ENCODE results near the gene POLR3E. TPM values are rescaled to one million over a fixed set of nuclear protein-coding genes. Genes with fewer than 3 reads are reported as not detected.

Gene POLR3E
- total RNA-seq, 1 experiment from 2014 or later = 70.9 TPM

GRCh38 chr16:22357635-22357971 is 60.4 kb downstream of the POLR3E start:
- Histone ChIP-seq H3K27ac (no peak overlapping the region), H3K4me1 (replicated peaks; ENCODE audit: insufficient read depth) (peaks cover 12% of the 10 kb centered on the region), H4K20me1 (ENCODE audit: insufficient read depth) (no peaks in the 10 kb centered on the region), H3F3A (ENCODE audit: insufficient read depth, low read depth) (peaks cover 24% of the 10 kb centered on the region; the same call in 1 of the 2 replicates), H3K4me3 (no peak overlapping the region), H3K4me2 (no peak overlapping the region), H3K9me3 (ENCODE audit: insufficient read depth, low read depth) (no peaks in the 10 kb centered on the region), H2AFZ (no peak overlapping the region), H3K27me3 (ENCODE audit: insufficient read depth, low read depth) (no peaks in the 10 kb centered on the region), H3K9me2 (ENCODE audit: insufficient read depth) (no peaks in the 10 kb centered on the region), H3K36me3 (ENCODE audit: low read depth) (peaks cover 9% of the 10 kb centered on the region; the same call in 1 of the 2 replicates), H3K79me2 (ENCODE audit: low read depth) (peaks cover 62% of the 10 kb centered on the region)
- TF ChIP-seq CTCF (conservative IDR thresholded peaks at IDR 0.05) (no peak), EZH2 (IDR thresholded peaks at IDR 0.05; ENCODE audit: low read depth) (no peak)
- intact Hi-C loops (cut with micrococcal nuclease; ENCODE audit: unreplicated experiment) = no loop called here
- BruUV-seq (replicated peaks) = no TSS peak
- ChIA-PET POLR2A (ENCODE audit: unreplicated experiment) (interaction anchor here (0.6 kb wide), 1 partner anchor 42 kb away, joined by 9 read pairs; no protein-coding TSS in a partner anchor), CTCF (no interaction called here)
- no peak for DNase-seq

GRCh38 chr16:22358000-22358399 is 60.8 kb downstream of the POLR3E start:
- Histone ChIP-seq H3K4me1 (replicated peaks; ENCODE audit: insufficient read depth) (peaks cover 12% of the 10 kb centered on the region), H3K9me2 (ENCODE audit: insufficient read depth) (no peaks in the 10 kb centered on the region), H3F3A (ENCODE audit: insufficient read depth, low read depth) (peaks cover 24% of the 10 kb centered on the region; the same call in 1 of the 2 replicates), H3K4me3 (no peak overlapping the region), H3K79me2 (ENCODE audit: low read depth) (peaks cover 58% of the 10 kb centered on the region), H2AFZ (no peak overlapping the region), H3K27me3 (ENCODE audit: insufficient read depth, low read depth) (no peaks in the 10 kb centered on the region), H3K36me3 (ENCODE audit: low read depth) (peaks cover 8% of the 10 kb centered on the region; the same call in 1 of the 2 replicates), H3K9me3 (ENCODE audit: insufficient read depth, low read depth) (no peaks in the 10 kb centered on the region), H3K4me2 (no peak overlapping the region), H4K20me1 (ENCODE audit: insufficient read depth) (no peaks in the 10 kb centered on the region), H3K27ac (no peak overlapping the region)
- CTCF ChIA-PET = no interaction called here
- TF ChIP-seq CTCF (conservative IDR thresholded peaks at IDR 0.05) (no peak), EZH2 (IDR thresholded peaks at IDR 0.05; ENCODE audit: low read depth) (no peak)
- intact Hi-C loops (cut with micrococcal nuclease; ENCODE audit: unreplicated experiment) = no loop called here
- no peak for DNase-seq
- BruUV-seq (replicated peaks) = no TSS peak
- POLR2A ChIA-PET (ENCODE audit: unreplicated experiment) = interaction anchor here (0.6 kb wide), 1 partner anchor 1164 kb away, joined by 3 read pairs; no protein-coding TSS in a partner anchor

- Histone ChIP-seq H2AFZ (no peak overlapping the region), H3K9me3 (ENCODE audit: insufficient read depth, low read depth) (no peaks in the 10 kb centered on the region), H3K4me2 (no peak overlapping the region), H3K27ac (no peak overlapping the region), H4K20me1 (ENCODE audit: insufficient read depth) (no peaks in the 10 kb centered on the region), H3K4me1 (replicated peaks; ENCODE audit: insufficient read depth) (no peaks in the 10 kb centered on the region), H3K79me2 (ENCODE audit: low read depth) (peaks cover 56% of the 10 kb centered on the region), H3F3A (ENCODE audit: insufficient read depth, low read depth) (peaks cover 20% of the 10 kb centered on the region; the same call in 1 of the 2 replicates), H3K9me2 (ENCODE audit: insufficient read depth) (no peaks in the 10 kb centered on the region), H3K27me3 (ENCODE audit: insufficient read depth, low read depth) (no peaks in the 10 kb centered on the region), H3K36me3 (ENCODE audit: low read depth) (peaks cover 23% of the 10 kb centered on the region), H3K4me3 (no peak overlapping the region)
- TF ChIP-seq CTCF (conservative IDR thresholded peaks at IDR 0.05) (no peak), EZH2 (IDR thresholded peaks at IDR 0.05; ENCODE audit: low read depth) (no peak)
- CTCF ChIA-PET = interaction anchor here (0.7 kb wide), 1 partner anchor 48 kb away, joined by 4 read pairs; no protein-coding TSS in a partner anchor
- no peak for DNase-seq
- intact Hi-C loops (cut with micrococcal nuclease; ENCODE audit: unreplicated experiment) = no loop called here
- POLR2A ChIA-PET (ENCODE audit: unreplicated experiment) = no interaction called here
- no TSS peak for BruUV-seq (replicated peaks)
Observed at GRCh38 chr16:22359679-22360078, 62.5 kb downstream of the POLR3E start.
